ENCODE results near the gene CERS2. TPM values are rescaled to one million over a fixed set of nuclear protein-coding genes. Genes with fewer than 3 reads are reported as not detected.

The CERS2 gene
- total and polyA plus RNA-seq, 2 of the 4 experiments (the other 2 are of a cell fraction): 118 to 127 TPM

- no peak for TF ChIP-seq ELK1 (IDR thresholded peaks at IDR 0.05; ENCODE audit: borderline replicate concordance, low read depth, low read length)
These were observed 28.5 kb upstream of the CERS2 start (continued) for GRCh38 chr1:151003180-151003579.

- Histone ChIP-seq H3K14ac (replicated peaks; ENCODE audit: low read depth, low read length) (no peak overlapping the region), H4K20me1 (ENCODE audit: insufficient read depth, low read length) (no peaks in the 10 kb centered on the region), H4K5ac (ENCODE audit: low read depth, low read length) (no peak overlapping the region), H3K4me1 (ENCODE audit: control insufficient read depth, insufficient read depth, low read length) (peaks cover 9% of the 10 kb centered on the region), H3K27me3 (ENCODE audit: control insufficient read depth, insufficient read depth, low read length) (no peaks in the 10 kb centered on the region), H4K91ac (ENCODE audit: insufficient read depth, low read depth, low read length) (no peak overlapping the region), H3K36me3 (ENCODE audit: control insufficient read depth, insufficient read depth, low read length) (peaks cover 24% of the 10 kb centered on the region), H3K18ac (ENCODE audit: low read depth, low read length) (no peak overlapping the region), H2BK120ac (ENCODE audit: low read depth, low read length) (no peak overlapping the region), H2AK5ac (ENCODE audit: low read depth, low read length) (no peak overlapping the region), H3K4ac (ENCODE audit: low read depth, low read length) (no peak overlapping the region), H3K9me1 (ENCODE audit: insufficient read depth, low read length) (peaks cover 16% of the 10 kb centered on the region), H3K4me2 (ENCODE audit: low read depth, low read length) (no peak overlapping the region; the same call in 1 of the 2 replicates), H3K23ac (ENCODE audit: low read depth, low read length) (no peak overlapping the region), H3K4me3 (ENCODE audit: insufficient read depth, low read depth, low read length) (no peak overlapping the region), H2BK5ac (ENCODE audit: low read depth, low read length, poor library complexity, severe bottlenecking) (no peak overlapping the region), H2BK15ac (ENCODE audit: low read depth, low read length) (no peak overlapping the region), H2BK20ac (ENCODE audit: low read depth, low read length) (no peak overlapping the region), H3K9ac (ENCODE audit: low read depth, low read length) (no peak overlapping the region), H3K9me3 (ENCODE audit: control insufficient read depth, insufficient read depth, low read length) (no peaks in the 10 kb centered on the region), H3K79me1 (ENCODE audit: low read depth in 1 of 2, low read length in 2 of 2) (peaks cover 7 to 15% of the 10 kb centered on the region in 2 experiments), H2AFZ (replicated peaks; ENCODE audit: low read length, poor library complexity) (no peak overlapping the region), H3K27ac (ENCODE audit: insufficient read depth, low read length) (no peak overlapping the region), H4K8ac (ENCODE audit: low read depth in 2 of 2, low read length in 2 of 2) (no peak overlapping the region), H3K56ac (ENCODE audit: extremely low read depth, insufficient read depth, low read length) (no peak overlapping the region), H2AK9ac (replicated peaks; ENCODE audit: low read depth, low read length, poor library complexity) (no peak overlapping the region)
- no peak for ATAC-seq (ENCODE audit: low read depth)
- no TSS peak for BruUV-seq (replicated peaks)
- TF ChIP-seq CTCF (conservative IDR thresholded peaks at IDR 0.05; ENCODE audit: low read depth, low read length): no peak
- no peak for TF ChIP-seq CHD1 (IDR thresholded peaks at IDR 0.05; ENCODE audit: low read depth, low read length)
- no peak for TF ChIP-seq RCOR1 (IDR thresholded peaks at IDR 0.05; ENCODE audit: insufficient replicate concordance, low read length)
- no peak for TF ChIP-seq MAZ (IDR thresholded peaks at IDR 0.05; ENCODE audit: borderline replicate concordance, low read depth, low read length)
- TF ChIP-seq MAFK (IDR thresholded peaks at IDR 0.05; ENCODE audit: low read depth, low read length): no peak
- no peak for TF ChIP-seq FOS (IDR thresholded peaks at IDR 0.05; ENCODE audit: low read depth, low read length)
- TF ChIP-seq POLR2A (IDR thresholded peaks at IDR 0.05; ENCODE audit: low read depth, low read length): no peak
- POLR2A ChIA-PET (ENCODE audit: unreplicated experiment): no interaction called here
- in situ Hi-C loops (cut with MboI; ENCODE audit: low sequenced_read_pairs) (no loop called here), dilution Hi-C loops (cut with HindIII; ENCODE audit: low sequenced_read_pairs, unreplicated experiment) (no loop called here), intact Hi-C loops (cut with micrococcal nuclease) (loop anchor here (10.0 kb wide), 1 partner anchor 438 kb away; no protein-coding TSS in a partner anchor)
- CTCF ChIA-PET: no interaction called here
- WGBS, 2 experiments (ENCODE audit: extremely low coverage in 2 of 2, insufficient read length in 1 of 2): no CpG with 5 or more reads among the region's 2 CpGs
- DNase-seq: no peak
These were observed 28.0 kb upstream of the CERS2 start for GRCh38 chr1:151002611-151003010.
